ENCODE data around the gene CYP27C1.

- TF ChIP-seq, protein P1, sequence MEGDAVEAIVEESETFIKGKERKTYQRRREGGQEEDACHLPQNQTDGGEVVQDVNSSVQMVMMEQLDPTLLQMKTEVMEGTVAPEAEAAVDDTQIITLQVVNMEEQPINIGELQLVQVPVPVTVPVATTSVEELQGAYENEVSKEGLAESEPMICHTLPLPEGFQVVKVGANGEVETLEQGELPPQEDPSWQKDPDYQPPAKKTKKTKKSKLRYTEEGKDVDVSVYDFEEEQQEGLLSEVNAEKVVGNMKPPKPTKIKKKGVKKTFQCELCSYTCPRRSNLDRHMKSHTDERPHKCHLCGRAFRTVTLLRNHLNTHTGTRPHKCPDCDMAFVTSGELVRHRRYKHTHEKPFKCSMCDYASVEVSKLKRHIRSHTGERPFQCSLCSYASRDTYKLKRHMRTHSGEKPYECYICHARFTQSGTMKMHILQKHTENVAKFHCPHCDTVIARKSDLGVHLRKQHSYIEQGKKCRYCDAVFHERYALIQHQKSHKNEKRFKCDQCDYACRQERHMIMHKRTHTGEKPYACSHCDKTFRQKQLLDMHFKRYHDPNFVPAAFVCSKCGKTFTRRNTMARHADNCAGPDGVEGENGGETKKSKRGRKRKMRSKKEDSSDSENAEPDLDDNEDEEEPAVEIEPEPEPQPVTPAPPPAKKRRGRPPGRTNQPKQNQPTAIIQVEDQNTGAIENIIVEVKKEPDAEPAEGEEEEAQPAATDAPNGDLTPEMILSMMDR (IDR thresholded peaks at IDR 0.05) = no peak
- no peak for TF ChIP-seq EP300 (IDR thresholded peaks at IDR 0.05)
- TF ChIP-seq POLR2AphosphoS5 (IDR thresholded peaks at IDR 0.05) = no peak
- TF ChIP-seq POLR2A (IDR thresholded peaks at IDR 0.05) = no peak
Measured at GRCh38 chr2:127182626-127183458, 37.3 kb downstream of the CYP27C1 start.
